GM12878 (cell line): Measurements from ENCODE around the gene TIMP3. TPM values are rescaled to one million over a fixed set of nuclear protein-coding genes. Genes with fewer than 3 reads are reported as not detected.

Source experiments
- CBX5 ChIP-seq: sonication (generic); IDR thresholded peaks from 2 replicates; pipeline ENCODE4 v1.6.1; 2016; ENCODE audit warnings: low read depth, moderate library complexity, mild to moderate bottlenecking, inconsistent platforms
- CEBPB ChIP-seq, 2 experiments: fragments of 150-350 bp in 1 of 2; IDR thresholded peaks; 2 replicates each; pipeline ENCODE4 v1.6.1; 2012 to 2014; ENCODE audit warnings: low read depth in 2 of 2, low read length in 2 of 2, borderline replicate concordance in 1 of 2, inconsistent platforms in 1 of 2
- CHD2 ChIP-seq: IDR thresholded peaks from 2 replicates; pipeline ENCODE4 v1.6.1; 2011; ENCODE audit warnings: low read depth, low read length, improper control_type of control experiment, borderline replicate concordance
- polyA plus RNA-seq, 11 experiments: library from polyadenylated mRNA; depleted of rRNA in 4 of 11; unstranded in 6 of 11; stranded (reverse) in 5 of 11; fragments of >200 nt; fragmentation: Nextera tagmentation in 4 of 11; fragmentation: Illumina TruSeq in 1 of 11; extraction: Ambion mirVana in 4 of 11; extraction: Trizol in 1 of 11; gene quantifications; 1 replicate in 1 of 11; 2 replicates in 10 of 11; pipeline versions ENCODE4 v1.2.1 to v1.2.3, GENCODE V29; 2011 to 2016; ENCODE audit warnings: inconsistent platforms in 2 of 11, missing spikeins in 2 of 11, low read depth in 1 of 11
- total RNA-seq, 4 experiments: library from RNA; depleted of rRNA in 3 of 4; stranded (reverse); fragments of >200 nt in 3 of 4; fragmentation: Illumina TruSeq in 1 of 4; extraction: Trizol in 1 of 4; gene quantifications; 2 replicates each; pipeline versions ENCODE4 v1.2.1 to v1.2.3, GENCODE V29; 2013 to 2021
- TF ChIP-seq, protein P1 (sequence below): fragments of 450-650 bp; formaldehyde crosslinking; IDR thresholded peaks from 2 replicates; pipeline ENCODE4 v1.4.0; 2022; ENCODE audit warnings: mild to moderate bottlenecking, moderate library complexity
- TF ChIP-seq, protein P2 (sequence below): fragments of 450-650 bp; IDR thresholded peaks from 2 replicates; pipeline ENCODE4 v1.6.1; 2017; ENCODE audit warnings: mild to moderate bottlenecking, low read depth, inconsistent platforms; ENCODE audit not compliant: poor library complexity, severe bottlenecking
- TF ChIP-seq, protein P3 (sequence below), 3 experiments: IDR thresholded peaks in 2 of 3; conservative IDR thresholded peaks in 1 of 3; 2 replicates each; pipeline ENCODE4 v1.5.1; 2011; ENCODE audit warnings: low read depth in 3 of 3, low read length in 3 of 3, mild to moderate bottlenecking in 3 of 3, control low read depth in 2 of 3, moderate library complexity in 2 of 3, inconsistent platforms in 1 of 3, mixed read lengths in 1 of 3; ENCODE audit not compliant: control insufficient read depth in 2 of 3, insufficient read depth in 1 of 3; ENCODE audit errors: extremely low read depth in 1 of 3

The TIMP3 gene
- total and polyA plus RNA-seq, 10 of the 15 experiments (the other 5 are each of a cell fraction or from before 2014, with no cell fraction given), result 0.01 to 0.74 (median 0.27) TPM; not detected in 5

DNA sequence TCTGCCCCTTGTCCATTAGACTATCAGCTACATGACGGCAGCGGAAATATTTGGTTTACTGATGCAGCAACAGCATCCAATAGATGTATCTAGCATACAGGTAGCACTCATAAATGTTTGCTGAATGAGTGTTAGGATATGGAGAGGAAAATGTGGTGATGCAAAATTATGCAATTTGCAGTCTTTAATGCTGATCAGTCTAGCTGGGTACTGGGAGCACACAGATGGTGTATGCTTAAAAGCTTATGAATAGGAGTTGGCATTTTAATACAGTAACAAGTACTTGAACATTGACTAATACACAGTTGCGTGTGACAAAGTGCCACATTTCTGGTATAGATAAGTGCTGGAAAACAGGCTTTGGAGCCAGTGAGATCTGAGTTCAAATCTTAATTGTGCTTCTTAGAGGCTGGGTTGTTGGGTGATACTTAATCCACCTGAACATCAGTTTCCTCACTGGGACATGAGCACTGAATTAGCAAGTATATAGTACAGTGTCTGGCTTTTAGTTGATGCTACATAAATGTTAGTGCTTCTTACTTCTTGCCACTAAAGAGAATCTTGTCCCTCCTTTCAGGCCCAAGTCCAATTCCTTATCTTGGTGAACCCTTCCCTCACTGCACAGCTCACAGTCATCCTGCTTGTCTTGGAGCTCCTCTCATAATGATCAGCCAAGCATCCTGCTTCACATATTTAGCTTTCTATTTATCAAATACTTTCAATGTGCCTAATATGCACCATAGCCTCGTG, 99.6 kb downstream of the TIMP3 start (continued):
- TF ChIP-seq, protein P1, sequence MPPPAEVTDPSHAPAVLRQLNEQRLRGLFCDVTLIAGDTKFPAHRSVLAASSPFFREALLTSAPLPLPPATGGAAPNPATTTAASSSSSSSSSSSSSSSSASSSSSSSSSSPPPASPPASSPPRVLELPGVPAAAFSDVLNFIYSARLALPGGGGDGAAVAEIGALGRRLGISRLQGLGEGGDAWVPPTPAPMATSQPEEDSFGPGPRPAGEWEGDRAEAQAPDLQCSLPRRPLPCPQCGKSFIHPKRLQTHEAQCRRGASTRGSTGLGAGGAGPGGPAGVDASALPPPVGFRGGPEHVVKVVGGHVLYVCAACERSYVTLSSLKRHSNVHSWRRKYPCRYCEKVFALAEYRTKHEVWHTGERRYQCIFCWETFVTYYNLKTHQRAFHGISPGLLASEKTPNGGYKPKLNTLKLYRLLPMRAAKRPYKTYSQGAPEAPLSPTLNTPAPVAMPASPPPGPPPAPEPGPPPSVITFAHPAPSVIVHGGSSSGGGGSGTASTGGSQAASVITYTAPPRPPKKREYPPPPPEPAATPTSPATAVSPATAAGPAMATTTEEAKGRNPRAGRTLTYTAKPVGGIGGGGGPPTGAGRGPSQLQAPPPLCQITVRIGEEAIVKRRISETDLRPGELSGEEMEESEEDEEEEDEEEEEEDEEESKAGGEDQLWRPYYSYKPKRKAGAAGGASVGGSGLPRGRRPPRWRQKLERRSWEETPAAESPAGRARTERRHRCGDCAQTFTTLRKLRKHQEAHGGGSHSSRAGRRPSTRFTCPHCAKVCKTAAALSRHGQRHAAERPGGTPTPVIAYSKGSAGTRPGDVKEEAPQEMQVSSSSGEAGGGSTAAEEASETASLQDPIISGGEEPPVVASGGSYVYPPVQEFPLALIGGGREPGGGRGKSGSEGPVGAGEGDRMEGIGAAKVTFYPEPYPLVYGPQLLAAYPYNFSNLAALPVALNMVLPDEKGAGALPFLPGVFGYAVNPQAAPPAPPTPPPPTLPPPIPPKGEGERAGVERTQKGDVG (CRISPR knock-in tag), result no peak
- TF ChIP-seq, protein P2, sequence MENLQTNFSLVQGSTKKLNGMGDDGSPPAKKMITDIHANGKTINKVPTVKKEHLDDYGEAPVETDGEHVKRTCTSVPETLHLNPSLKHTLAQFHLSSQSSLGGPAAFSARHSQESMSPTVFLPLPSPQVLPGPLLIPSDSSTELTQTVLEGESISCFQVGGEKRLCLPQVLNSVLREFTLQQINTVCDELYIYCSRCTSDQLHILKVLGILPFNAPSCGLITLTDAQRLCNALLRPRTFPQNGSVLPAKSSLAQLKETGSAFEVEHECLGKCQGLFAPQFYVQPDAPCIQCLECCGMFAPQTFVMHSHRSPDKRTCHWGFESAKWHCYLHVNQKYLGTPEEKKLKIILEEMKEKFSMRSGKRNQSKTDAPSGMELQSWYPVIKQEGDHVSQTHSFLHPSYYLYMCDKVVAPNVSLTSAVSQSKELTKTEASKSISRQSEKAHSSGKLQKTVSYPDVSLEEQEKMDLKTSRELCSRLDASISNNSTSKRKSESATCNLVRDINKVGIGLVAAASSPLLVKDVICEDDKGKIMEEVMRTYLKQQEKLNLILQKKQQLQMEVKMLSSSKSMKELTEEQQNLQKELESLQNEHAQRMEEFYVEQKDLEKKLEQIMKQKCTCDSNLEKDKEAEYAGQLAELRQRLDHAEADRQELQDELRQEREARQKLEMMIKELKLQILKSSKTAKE, result no peak
- no peak for TF ChIP-seq CHD2
- TF ChIP-seq, protein P3, sequence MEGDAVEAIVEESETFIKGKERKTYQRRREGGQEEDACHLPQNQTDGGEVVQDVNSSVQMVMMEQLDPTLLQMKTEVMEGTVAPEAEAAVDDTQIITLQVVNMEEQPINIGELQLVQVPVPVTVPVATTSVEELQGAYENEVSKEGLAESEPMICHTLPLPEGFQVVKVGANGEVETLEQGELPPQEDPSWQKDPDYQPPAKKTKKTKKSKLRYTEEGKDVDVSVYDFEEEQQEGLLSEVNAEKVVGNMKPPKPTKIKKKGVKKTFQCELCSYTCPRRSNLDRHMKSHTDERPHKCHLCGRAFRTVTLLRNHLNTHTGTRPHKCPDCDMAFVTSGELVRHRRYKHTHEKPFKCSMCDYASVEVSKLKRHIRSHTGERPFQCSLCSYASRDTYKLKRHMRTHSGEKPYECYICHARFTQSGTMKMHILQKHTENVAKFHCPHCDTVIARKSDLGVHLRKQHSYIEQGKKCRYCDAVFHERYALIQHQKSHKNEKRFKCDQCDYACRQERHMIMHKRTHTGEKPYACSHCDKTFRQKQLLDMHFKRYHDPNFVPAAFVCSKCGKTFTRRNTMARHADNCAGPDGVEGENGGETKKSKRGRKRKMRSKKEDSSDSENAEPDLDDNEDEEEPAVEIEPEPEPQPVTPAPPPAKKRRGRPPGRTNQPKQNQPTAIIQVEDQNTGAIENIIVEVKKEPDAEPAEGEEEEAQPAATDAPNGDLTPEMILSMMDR (IDR thresholded peaks at IDR 0.05 in 2 of 3, conservative IDR thresholded peaks at IDR 0.05 in 1 of 3; ENCODE audit: control insufficient read depth in 2 of 3, extremely low read depth in 1 of 3, insufficient read depth in 1 of 3, low read depth in 3 of 3, low read length in 3 of 3), result no peak
- TF ChIP-seq CBX5, result no peak
- TF ChIP-seq CEBPB (IDR thresholded peaks at IDR 0.05; ENCODE audit: borderline replicate concordance in 1 of 2, low read depth in 2 of 2, low read length in 2 of 2), result no peak
